Neural cell (in vitro differentiated cells): ENCODE measurements around the gene NCBP2L. TPM values are rescaled to one million over a fixed set of nuclear protein-coding genes. Genes with fewer than 3 reads are reported as not detected.

Experiments
- H2AFZ ChIP-seq: fragments of 200-600, 300-800 bp; sonication (generic), shearing (Covaris generic); 2 replicates; pipeline ENCODE4 v1.6.0; 2014; ENCODE audit warnings: low read depth, mild to moderate bottlenecking, antibody characterized with exemption, low read length, moderate library complexity
- H3F3A ChIP-seq: fragments of 200-600 bp; shearing (Covaris generic); 2 replicates; pipeline ENCODE4 v1.6.1; 2016; ENCODE audit warnings: mild to moderate bottlenecking, moderate library complexity, mixed read lengths, antibody characterized with exemption, low read length; ENCODE audit not compliant: insufficient read depth, poor library complexity, severe bottlenecking
- H3K27ac ChIP-seq: fragments of 200-600, 300-800 bp; sonication (generic), shearing (Covaris generic); 2 replicates; pipeline ENCODE4 v1.5.1; 2014; ENCODE audit warnings: mild to moderate bottlenecking, low read length, moderate library complexity
- H3K27me3 ChIP-seq: fragments of 300-800, 200-600 bp; sonication (generic), shearing (Covaris generic); 2 replicates; pipeline ENCODE4 v1.6.0; 2014; ENCODE audit warnings: mild to moderate bottlenecking, low read depth, low read length, moderate library complexity; ENCODE audit not compliant: insufficient read depth
- H3K36me3 ChIP-seq: fragments of 300-800, 200-600 bp; sonication (generic), shearing (Covaris generic); 2 replicates; pipeline ENCODE4 v1.5.1; 2014; ENCODE audit warnings: mild to moderate bottlenecking, antibody characterized with exemption, low read length, moderate library complexity; ENCODE audit not compliant: insufficient read depth
- H3K4me2 ChIP-seq: fragments of 300-800, 200-600 bp; sonication (generic), shearing (Covaris generic); 2 replicates; pipeline ENCODE4 v1.6.0; 2014; ENCODE audit warnings: mild to moderate bottlenecking, low read length
- H3K4me3 ChIP-seq: fragments of 300-800, 200-600 bp; sonication (generic), shearing (Covaris generic); 2 replicates; pipeline ENCODE4 v1.5.1; 2014; ENCODE audit warnings: mild to moderate bottlenecking, low read length, moderate library complexity
- H3K79me2 ChIP-seq: fragments of 200-600 bp; shearing (Covaris generic); replicated peaks from 2 replicates; pipeline ENCODE4 v1.6.0; 2014; ENCODE audit warnings: mild to moderate bottlenecking, low read length, moderate library complexity; ENCODE audit not compliant: insufficient read depth
- H3K9ac ChIP-seq: fragments of 300-800, 200-600 bp; sonication (generic), shearing (Covaris generic); 2 replicates; pipeline ENCODE4 v1.6.1; 2016; ENCODE audit warnings: mild to moderate bottlenecking, low read length, mixed read lengths
- H3K9me2 ChIP-seq: fragments of 200-600 bp; shearing (Covaris generic); 2 replicates; pipeline ENCODE4 v1.6.1; 2016; ENCODE audit warnings: mild to moderate bottlenecking, low read length, mixed read lengths; ENCODE audit not compliant: insufficient read depth
- H3K9me3 ChIP-seq: fragments of 200-600, 300-800 bp; sonication (generic), shearing (Covaris generic); 2 replicates; pipeline ENCODE4 v1.6.1; 2016; ENCODE audit warnings: mild to moderate bottlenecking, mixed run types, low read length, moderate library complexity, mixed read lengths
- H4K20me1 ChIP-seq: fragments of 200-600 bp; shearing (Covaris generic); 2 replicates; pipeline ENCODE4 v1.6.1; 2016; ENCODE audit warnings: mild to moderate bottlenecking, mixed run types; ENCODE audit not compliant: insufficient read depth
- EP300 ChIP-seq: fragments of 450-650 bp; conservative IDR thresholded peaks from 2 replicates; pipeline ENCODE4 v1.6.1; 2014; ENCODE audit warnings: antibody characterized with exemption, mild to moderate bottlenecking, moderate library complexity; ENCODE audit not compliant: poor library complexity, severe bottlenecking
- EZH2 ChIP-seq: fragments of 200-600, 300-800 bp; shearing (Covaris generic), sonication (generic); IDR thresholded peaks from 2 replicates; pipeline ENCODE4 v1.6.1; 2014; ENCODE audit warnings: antibody characterized with exemption, low read length, borderline replicate concordance, mild to moderate bottlenecking; ENCODE audit not compliant: insufficient read depth, poor library complexity, severe bottlenecking
- MXI1 ChIP-seq: fragments of 450-650 bp; conservative IDR thresholded peaks from 2 replicates; pipeline ENCODE4 v1.6.1; 2014; ENCODE audit warnings: antibody characterized with exemption, mild to moderate bottlenecking; ENCODE audit not compliant: poor library complexity, severe bottlenecking
- POLR2AphosphoS5 ChIP-seq: IDR thresholded peaks from 2 replicates; pipeline ENCODE4 v1.6.1; 2012
- RAD21 ChIP-seq: fragments of 450-650 bp; conservative IDR thresholded peaks from 2 replicates; pipeline ENCODE4 v1.6.1; 2014; ENCODE audit warnings: antibody characterized with exemption, mild to moderate bottlenecking, moderate library complexity
- SMC3 ChIP-seq: fragments of 450-650 bp; conservative IDR thresholded peaks from 2 replicates; pipeline ENCODE4 v1.6.1; 2014; ENCODE audit warnings: antibody characterized with exemption, mild to moderate bottlenecking, moderate library complexity; ENCODE audit not compliant: poor library complexity
- TAF1 ChIP-seq: IDR thresholded peaks from 2 replicates; pipeline ENCODE4 v1.6.1; 2012; ENCODE audit warnings: low read depth
- polyA plus RNA-seq: library from polyadenylated mRNA; depleted of rRNA; stranded (reverse); fragments of >200 nt; gene quantifications from 2 replicates; pipeline ENCODE4 v1.2.3, GENCODE V29; 2014
- TF ChIP-seq, protein P1 (sequence below): fragments of 450-650 bp; IDR thresholded peaks from 2 replicates; pipeline ENCODE4 v1.5.1; 2014; ENCODE audit warnings: antibody characterized with exemption, mild to moderate bottlenecking, moderate library complexity; ENCODE audit not compliant: poor library complexity, severe bottlenecking
- TF ChIP-seq, protein P2 (sequence below): IDR thresholded peaks from 2 replicates; pipeline ENCODE4 v1.6.1; 2012; ENCODE audit warnings: borderline replicate concordance

NCBP2L gene
- polyA plus RNA-seq, 1 donor from 2014 or later, result not detected

DNA sequence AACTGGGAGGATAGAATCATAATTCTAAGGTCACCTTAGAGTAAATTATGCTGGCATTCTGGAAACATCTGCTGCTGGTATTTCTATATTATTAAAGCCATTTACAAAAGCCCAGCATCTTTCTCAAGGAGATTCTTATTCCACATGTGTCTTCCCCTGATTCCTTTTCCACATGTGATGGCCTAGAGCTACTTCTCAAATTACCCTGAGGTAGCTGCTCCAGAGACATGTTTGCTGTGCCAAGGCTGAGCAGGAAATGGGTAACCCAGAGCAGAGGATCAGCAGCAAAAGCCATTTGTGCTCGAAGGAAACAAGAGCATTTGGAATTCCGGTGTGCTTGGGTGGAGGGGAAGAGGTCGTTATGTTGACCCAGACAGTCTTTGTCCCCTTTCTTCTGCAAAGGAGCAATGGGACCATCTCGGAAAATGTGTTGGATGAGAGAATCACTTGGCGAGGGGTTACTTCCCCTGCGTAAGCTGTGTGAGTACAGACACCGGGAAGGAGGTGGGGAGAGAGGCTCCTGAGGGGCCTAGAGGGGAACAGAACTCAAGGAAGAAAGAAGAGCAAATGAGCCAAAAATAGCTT, 26.6 kb upstream of the NCBP2L start:
- TF ChIP-seq TAF1 (no peak), SMC3 (no peak), MXI1 (no peak), EZH2 (no peak), POLR2AphosphoS5 (no peak), EP300 (no peak), RAD21 (no peak)
- TF ChIP-seq, protein P1, sequence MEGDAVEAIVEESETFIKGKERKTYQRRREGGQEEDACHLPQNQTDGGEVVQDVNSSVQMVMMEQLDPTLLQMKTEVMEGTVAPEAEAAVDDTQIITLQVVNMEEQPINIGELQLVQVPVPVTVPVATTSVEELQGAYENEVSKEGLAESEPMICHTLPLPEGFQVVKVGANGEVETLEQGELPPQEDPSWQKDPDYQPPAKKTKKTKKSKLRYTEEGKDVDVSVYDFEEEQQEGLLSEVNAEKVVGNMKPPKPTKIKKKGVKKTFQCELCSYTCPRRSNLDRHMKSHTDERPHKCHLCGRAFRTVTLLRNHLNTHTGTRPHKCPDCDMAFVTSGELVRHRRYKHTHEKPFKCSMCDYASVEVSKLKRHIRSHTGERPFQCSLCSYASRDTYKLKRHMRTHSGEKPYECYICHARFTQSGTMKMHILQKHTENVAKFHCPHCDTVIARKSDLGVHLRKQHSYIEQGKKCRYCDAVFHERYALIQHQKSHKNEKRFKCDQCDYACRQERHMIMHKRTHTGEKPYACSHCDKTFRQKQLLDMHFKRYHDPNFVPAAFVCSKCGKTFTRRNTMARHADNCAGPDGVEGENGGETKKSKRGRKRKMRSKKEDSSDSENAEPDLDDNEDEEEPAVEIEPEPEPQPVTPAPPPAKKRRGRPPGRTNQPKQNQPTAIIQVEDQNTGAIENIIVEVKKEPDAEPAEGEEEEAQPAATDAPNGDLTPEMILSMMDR, result no peak
- TF ChIP-seq, protein P2, sequence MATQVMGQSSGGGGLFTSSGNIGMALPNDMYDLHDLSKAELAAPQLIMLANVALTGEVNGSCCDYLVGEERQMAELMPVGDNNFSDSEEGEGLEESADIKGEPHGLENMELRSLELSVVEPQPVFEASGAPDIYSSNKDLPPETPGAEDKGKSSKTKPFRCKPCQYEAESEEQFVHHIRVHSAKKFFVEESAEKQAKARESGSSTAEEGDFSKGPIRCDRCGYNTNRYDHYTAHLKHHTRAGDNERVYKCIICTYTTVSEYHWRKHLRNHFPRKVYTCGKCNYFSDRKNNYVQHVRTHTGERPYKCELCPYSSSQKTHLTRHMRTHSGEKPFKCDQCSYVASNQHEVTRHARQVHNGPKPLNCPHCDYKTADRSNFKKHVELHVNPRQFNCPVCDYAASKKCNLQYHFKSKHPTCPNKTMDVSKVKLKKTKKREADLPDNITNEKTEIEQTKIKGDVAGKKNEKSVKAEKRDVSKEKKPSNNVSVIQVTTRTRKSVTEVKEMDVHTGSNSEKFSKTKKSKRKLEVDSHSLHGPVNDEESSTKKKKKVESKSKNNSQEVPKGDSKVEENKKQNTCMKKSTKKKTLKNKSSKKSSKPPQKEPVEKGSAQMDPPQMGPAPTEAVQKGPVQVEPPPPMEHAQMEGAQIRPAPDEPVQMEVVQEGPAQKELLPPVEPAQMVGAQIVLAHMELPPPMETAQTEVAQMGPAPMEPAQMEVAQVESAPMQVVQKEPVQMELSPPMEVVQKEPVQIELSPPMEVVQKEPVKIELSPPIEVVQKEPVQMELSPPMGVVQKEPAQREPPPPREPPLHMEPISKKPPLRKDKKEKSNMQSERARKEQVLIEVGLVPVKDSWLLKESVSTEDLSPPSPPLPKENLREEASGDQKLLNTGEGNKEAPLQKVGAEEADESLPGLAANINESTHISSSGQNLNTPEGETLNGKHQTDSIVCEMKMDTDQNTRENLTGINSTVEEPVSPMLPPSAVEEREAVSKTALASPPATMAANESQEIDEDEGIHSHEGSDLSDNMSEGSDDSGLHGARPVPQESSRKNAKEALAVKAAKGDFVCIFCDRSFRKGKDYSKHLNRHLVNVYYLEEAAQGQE, result no peak
- Histone ChIP-seq H3K9me3 (no peaks in the 10 kb centered on the region), H3K4me2 (no peak overlapping the region), H3K9ac (no peak overlapping the region), H3K27ac (no peak overlapping the region), H3K27me3 (peaks cover 3% of the 10 kb centered on the region), H3F3A (no peaks in the 10 kb centered on the region), H3K4me3 (no peak overlapping the region), H3K9me2 (no peaks in the 10 kb centered on the region), H3K36me3 (no peaks in the 10 kb centered on the region), H2AFZ (no peak overlapping the region), H3K79me2 (no peaks in the 10 kb centered on the region), H4K20me1 (no peaks in the 10 kb centered on the region)

DNA sequence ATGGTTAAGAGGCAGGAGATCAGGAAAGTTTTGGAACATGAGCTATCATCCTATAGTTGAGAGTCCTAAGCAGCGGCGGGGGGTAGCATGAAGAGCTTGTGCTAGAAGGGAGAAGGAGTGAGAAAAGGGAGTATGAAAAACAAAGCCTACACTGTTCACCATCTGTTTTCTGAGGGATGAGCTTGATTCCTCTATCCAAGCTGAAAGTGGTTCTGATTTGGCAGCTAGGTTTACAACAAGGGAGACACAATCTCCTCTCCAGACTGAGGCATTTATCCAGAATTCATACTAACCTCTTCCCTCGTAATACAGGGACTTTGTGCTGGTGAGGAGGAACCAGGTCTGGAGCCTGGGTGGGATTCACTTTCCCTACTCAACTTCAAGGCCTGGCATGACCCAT, 25.5 kb upstream of the NCBP2L start:
- H3K4me3 ChIP-seq, result no peak overlapping the region
- no peak overlapping the region for H3K4me2 ChIP-seq
- no peak for TF ChIP-seq TAF1
- TF ChIP-seq POLR2AphosphoS5, result no peak
- TF ChIP-seq EZH2, result no peak
- no peak for TF ChIP-seq EP300
- TF ChIP-seq MXI1, result no peak
- TF ChIP-seq, protein P1, result no peak
- TF ChIP-seq, protein P2, result no peak
- no peak for TF ChIP-seq SMC3
- TF ChIP-seq RAD21, result no peak
- H4K20me1 ChIP-seq, result no peaks in the 10 kb centered on the region
- no peaks in the 10 kb centered on the region for H3K9me2 ChIP-seq
- no peak overlapping the region for H3K9ac ChIP-seq
- H3K27me3 ChIP-seq, result peaks cover 3% of the 10 kb centered on the region
- no peaks in the 10 kb centered on the region for H3K36me3 ChIP-seq
- H3F3A ChIP-seq, result no peaks in the 10 kb centered on the region
- H3K27ac ChIP-seq, result no peak overlapping the region
- no peaks in the 10 kb centered on the region for H3K79me2 ChIP-seq
- H3K9me3 ChIP-seq, result no peaks in the 10 kb centered on the region
- H2AFZ ChIP-seq, result no peak overlapping the region
